GM19043 (cell line): ENCODE results near the gene CLPSL2.
A peak's percentile ranks its signal among the peaks of the same experiment; 100 is the strongest.
"Not testable (repeated sequence)": the region's sequence is repeated elsewhere in the genome, so short reads cannot be mapped to it uniquely, and the experiment has no call there.

Source experiments
- ATAC-seq: cut with Tn5 transposase; IDR thresholded peaks from one replicate; pipeline ENCODE4 v1.9.1; 2021; ENCODE audit warnings: low read depth; ENCODE audit not compliant: unreplicated experiment

CLPSL2 gene, protein sequence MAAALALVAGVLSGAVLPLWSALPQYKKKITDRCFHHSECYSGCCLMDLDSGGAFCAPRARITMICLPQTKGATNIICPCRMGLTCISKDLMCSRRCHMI

DNA sequence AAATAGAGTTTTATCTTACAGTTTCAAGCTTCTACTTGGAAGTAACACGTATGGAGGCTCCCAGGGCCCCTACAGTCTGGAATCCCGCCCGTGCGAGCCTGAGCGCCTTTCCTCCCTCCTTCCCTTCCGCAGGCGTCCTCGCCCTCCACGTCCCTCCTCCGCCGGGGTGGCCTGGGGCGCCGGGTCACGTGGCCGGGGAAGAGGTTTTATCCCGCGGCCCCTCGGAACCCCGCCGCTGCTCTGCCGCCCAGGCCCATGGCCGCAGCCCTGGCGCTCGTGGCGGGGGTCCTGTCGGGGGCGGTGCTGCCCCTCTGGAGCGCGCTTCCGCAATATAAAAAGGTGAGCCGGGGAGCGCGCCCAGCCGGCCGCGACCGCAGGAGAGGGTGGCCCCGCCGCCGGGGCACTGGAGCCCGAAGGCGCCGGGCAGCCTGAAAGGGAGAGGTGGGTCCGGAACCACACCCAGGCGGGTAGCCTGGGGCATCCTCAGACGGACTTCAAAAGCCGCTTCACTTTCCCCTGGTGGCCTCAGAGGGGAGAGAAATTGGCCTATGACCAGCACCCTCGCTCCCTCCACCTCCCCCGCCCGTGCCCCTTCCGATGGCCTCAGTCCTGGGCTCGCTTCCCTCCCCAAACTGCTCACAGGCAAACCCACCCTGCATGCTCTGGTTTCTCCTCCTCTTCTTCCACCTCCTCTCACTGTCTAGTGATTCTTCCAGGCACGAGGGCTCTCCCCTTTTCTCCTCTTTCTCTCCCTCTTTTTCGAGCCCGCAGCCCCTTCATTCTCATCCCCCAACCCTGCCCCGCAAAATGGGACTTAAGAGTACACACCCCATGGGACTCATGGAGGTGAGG lies at the start of gene CLPSL2:
CLPSL2 (plus strand) TSS at position 235 of the 852 bp plus-strand sequence; CDS start at position 256, 21 bp downstream.
- ATAC-seq: no peak

DNA sequence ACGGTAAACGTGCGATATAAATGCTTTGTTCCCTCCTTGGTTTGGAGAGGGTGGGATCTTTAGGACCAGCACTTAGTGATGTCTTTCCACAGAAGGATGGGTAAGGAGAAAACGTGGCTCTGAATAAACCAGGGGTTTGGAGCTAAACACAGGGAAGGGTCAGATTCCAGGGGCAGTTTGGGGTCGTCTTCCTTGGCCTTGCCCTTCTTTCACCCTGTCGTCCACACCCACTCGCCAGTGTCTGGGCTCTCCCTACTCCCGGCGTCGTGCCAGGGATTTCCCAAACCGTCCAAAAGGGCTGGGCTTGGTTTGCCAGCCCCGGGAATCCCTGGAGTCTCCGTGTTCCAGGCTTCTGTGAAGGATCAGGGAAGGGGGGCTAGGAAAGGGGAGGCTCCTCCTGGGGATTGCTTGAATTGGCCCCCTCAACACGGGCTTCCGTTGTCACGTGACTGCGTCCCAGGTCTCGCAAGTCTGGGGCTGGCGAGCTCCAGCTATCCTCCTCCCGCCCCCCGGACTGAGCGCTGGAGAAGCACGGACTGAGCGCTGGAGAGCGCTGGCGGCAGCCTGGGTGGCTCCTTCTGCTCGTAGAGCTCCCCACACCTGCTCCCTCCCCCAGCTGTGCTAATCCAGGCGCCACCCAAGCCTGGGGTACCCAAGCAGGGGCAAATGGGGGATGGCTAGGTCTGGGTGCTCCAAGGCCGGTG lies 49.0 kb upstream of the CLPSL2 start:
- ATAC-seq: peak; percentile 6

DNA sequence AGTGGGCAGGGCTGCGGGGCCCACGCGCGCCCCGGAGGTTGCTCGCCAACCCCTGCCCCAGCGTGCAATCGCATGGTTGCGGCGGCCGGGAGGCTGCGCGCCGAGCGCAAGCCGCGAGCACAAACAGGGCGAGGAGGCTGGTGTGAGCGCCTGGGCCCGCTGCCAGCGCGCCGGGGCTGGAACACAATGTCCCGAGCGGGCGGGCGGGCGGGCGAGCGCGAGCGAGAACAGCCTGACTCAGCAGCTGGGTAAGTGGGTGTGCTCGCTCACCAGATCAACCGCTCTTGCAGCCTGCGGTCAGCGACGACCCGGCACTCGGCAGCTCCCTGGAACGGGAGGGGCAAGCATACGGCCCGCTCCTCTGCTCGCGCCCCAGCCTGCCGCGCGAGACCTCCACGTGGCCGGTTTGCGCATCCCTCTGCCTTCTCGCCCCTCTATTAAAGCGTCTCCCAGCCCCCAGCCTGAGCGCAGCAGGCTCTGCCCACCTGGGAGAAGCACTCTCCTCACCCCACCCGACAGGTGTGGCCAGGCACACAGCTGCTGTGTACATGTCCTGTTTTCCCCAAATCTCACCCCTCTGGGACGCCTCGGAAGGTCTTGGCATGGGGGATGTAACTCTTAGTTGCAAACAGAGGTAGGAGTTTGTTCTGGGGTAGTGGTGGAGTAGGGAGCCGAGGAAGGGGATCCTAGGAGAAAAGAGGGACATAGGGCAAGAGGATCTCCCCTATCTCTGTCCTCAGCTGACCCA lies 48.3 kb upstream of the CLPSL2 start:
- peak; percentile 39 for ATAC-seq

DNA sequence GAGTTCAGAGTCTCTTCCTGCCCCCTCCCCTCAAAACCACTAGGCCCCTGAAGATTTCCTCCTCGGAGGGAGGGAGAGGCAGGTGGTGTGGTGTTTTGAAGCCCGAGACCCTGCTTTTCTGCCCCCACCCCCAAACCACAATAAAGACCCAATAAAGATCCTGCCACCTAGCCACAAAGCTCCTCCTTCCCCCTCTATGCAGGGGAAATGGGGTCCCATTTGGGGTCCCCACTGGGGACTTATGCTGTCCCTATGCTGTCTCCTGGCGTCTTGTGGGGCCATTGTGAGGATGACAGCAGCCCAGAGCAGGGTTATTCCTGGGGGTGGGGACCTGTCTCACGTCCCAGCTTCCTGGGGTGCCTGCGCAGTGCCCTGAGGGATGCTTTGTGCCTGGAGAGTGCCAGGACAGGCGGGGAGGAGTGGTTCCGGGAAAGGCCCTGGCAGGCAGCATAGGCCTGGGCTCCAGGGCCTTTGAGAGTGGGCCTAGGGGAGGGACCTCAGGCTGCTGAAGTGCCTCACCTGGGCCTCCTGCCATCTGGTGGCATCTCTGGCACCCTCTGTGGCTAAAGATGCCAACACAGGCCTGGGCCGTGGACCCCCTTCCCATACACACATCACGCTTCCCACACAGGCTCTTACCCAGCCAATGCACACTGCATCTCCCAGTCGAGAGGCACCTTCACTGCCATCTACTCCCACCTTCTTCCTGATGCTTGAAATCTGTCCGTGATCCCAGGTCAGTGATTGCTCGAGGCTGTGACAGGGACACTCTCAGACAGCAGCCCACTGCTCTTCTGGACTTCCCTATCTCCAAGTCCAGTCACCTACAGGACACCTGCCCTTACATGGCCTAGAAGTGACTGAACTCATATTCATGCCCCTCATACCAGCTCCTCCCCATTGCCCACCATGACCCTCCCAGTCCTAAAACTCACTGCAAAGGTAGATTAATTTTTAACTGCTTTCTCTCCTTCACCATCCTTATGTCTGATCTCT lies 47.4 kb upstream of the CLPSL2 start:
- no peak for ATAC-seq

DNA sequence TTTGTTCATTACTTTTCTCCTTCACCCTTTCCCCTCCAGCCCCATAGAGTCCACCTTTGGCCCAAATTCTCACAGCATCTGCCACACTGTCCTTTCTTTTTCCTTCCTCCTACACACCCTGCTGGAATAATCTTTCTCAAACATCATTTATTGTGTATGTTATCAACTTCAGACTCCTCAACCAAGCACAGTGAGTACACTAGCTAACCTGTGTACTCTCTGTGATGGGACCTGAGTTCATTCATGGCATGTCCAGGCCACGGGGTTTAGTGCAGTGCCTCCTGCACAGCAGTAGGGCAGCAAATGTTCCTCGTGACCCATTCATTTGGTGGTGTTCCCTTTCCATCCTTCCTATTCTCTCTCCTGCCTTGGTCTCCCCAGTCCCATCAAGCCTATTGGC lies 46.7 kb upstream of the CLPSL2 start:
- ATAC-seq: no peak

DNA sequence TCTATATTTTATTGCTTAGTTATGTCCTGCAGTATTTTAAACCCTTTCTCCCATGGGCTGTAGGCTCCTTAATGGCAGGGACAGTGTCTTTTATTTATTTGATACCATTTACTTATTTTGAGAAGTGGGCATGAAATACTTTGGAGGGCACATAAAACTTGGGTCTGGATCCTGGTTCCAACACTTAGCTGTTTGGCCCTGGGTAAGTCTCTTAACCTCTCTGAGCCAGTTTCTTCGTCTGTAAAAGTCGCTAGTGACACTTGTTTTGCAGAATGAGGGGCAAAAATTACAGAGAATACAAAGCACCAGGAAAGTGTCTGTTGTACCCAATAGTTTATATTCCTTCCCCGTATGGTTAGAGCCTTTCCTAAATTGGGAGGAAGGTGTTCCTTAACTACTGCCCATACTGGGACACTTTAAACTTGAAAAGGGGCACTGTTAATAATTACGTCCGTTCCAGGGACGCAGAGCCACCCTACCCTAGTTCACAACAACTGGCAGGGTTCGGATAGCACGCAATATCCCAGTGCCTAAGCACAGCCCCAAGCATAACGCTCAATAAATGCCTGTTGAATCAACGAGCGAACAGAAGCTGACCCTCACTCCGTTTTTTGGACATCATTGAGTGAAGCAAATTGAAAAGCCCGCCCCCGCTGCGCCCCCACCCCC lies 45.5 kb upstream of the CLPSL2 start:
- ATAC-seq: no peak

DNA sequence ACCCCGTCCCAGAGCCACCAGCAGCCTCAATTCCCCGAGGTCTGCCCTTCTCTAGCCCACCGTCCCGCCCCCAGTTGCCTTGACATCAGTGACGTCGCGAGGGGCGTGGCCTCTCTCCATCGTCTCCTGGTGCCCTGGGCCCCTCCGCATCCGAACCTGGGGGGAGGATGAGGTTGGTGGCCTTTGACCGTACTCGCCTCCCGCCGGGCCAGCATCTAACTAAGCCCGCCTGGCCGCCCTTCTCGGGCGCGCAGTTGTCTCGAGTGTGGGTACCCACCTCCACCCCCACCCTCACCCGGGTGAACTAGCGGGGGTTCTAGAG lies 45.0 kb upstream of the CLPSL2 start:
- peak; percentile 53 for ATAC-seq

DNA sequence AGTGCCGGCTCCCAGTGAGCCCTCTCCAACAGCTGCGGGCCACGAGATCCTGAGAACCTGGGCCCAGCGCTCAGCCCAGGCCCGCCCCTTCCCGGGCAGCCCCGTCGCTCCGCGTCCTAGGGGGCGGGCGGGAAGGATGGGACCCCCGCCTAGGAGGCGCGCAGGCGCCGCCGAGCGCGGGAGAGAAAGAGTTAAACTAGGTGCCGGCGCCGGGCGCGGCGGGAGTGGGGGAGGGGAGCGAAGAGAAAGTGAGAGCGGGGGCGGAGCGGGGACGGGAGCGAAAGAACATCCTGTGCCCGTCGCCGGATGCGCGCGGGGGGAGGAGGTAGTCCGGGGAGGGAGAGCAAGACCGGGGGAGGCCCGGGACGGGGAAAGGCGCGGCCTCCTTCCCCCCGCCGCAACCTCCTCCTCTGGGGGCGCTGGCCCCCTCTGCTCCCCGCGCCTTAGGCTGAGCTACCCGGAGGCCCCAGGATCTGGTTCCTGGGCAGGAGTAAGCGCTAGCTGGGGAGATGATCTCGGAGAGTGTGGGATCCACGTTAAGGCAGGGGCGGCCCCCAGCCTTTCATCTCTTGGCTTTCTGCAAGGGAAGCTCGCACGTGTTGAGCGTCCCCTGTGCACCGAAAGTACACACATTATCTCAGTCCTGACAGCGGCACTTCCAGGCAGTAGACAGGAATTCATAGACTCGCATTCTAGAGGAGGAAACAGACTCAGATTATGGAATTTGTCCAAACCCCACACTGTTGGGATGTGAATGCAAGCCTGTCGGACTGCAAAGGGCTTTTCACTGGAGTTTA lies 44.5 kb upstream of the CLPSL2 start:
- peak; percentile 37 for ATAC-seq

DNA sequence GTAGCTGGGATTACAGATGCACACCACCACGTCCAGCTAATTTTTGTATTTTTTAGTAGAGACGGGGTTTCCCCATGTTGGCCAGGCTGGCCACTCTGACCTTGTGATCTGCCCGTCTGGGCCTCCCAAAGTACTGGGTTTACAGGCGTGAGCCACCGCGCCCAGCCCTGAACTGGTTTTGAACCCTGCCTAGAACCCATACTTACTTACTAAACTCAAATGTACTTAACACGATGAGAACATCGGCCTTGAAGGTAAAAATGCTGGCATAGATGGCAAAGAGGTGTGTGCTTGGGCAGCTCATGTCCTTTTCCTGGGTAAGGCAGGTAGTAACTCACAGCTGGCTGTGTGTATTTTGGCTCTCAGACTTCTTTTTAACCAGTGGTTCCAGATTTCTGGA lies 42.8 kb upstream of the CLPSL2 start:
- ATAC-seq: no peak

DNA sequence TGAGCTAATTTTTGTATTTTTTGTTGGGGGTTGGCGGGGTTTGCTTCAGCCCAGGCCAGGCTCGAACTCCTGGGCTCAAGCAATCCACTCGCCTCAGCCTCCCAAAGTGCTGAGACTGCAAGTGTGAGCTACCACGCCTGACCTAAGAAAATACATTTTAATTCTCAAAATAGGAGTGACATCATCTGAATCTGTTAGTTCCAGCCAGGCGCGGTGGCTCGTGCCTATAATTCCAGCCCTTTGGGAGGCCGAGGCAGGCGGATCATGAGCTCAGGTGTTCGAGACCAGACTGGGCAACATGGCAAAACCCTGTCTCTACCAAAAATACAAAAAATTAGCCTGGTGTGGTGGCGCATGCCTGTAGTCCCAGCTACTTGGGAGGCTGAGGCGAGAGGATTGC lies 42.1 kb upstream of the CLPSL2 start:
- ATAC-seq: not testable (repeated sequence)

DNA sequence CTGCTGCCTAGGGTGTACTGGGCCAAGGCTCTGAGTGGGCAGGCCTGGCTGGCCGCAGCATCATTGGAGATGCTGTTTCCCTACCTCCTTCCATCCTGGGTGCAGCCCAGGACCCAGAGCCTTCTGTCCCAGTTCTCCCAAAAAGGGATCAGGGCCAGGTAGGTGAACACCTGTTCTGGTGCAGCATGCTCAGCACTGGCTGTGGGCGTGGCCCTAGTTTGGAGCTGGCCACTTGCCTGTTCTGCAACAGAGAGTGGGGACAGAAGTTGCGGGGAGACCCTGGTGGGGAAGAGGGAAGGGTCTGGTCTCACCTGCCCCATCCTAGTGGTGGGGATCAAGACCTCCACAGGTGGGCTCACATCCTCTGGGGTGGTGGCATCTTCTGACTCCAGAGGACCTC lies 40.9 kb upstream of the CLPSL2 start:
- no peak for ATAC-seq

DNA sequence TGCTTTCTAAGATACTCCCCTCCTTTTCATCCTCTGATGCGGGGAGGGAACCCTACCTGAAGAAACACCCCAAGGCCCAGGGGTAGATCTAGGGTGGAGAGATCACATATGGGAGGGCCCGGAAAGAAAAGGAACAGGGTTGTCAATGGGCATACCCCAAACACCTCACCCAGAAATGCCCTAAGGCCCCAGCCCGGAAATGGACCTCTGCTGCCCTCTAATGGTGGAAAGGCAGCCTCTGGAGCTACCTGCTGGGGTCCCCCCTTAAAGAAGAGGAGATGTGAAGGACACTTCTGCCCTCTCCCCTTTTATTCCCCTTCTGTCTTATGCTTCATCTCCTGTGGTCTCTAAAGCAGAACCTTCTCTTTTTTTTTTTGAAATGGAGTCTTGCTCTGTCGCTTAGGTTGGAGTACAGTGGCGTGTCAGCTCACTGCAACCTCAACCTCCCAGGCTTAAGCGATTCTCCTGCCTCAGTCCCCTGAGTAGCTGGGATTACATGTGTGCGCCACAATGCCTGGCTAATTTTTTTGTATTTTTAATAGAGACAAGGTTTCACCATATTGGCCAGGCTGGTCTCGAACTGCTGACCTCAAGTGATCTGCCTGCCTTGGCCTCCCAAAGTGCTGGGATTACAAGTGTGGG lies 40.0 kb upstream of the CLPSL2 start:
- ATAC-seq: no peak

DNA sequence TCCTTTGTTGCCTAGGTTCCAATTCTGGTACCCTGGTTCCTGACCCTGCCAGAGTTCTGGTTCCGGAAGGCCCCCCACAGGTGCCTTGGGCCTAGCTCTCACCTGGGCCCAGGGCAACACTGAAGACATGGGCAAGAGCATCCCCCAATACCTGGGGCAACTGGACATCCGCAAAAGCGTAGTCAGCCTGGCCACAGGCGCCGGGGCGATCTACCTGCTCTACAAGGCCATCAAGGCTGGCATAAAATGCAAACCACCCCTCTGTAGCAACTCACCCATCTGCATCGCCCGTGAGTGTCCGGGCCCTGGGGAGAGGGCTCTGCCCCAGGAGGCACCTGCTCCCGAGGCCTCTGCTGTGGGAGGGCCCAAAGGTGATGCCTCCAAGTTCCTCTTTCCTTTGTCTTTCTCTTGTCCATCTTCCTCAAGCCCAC lies 39.4 kb upstream of the CLPSL2 start, which contains the start of gene ARMC12:
ARMC12 (plus strand) TSS at position 51 of the 431 bp plus-strand sequence; CDS start at position 128, 77 bp downstream.
- no peak for ATAC-seq

DNA sequence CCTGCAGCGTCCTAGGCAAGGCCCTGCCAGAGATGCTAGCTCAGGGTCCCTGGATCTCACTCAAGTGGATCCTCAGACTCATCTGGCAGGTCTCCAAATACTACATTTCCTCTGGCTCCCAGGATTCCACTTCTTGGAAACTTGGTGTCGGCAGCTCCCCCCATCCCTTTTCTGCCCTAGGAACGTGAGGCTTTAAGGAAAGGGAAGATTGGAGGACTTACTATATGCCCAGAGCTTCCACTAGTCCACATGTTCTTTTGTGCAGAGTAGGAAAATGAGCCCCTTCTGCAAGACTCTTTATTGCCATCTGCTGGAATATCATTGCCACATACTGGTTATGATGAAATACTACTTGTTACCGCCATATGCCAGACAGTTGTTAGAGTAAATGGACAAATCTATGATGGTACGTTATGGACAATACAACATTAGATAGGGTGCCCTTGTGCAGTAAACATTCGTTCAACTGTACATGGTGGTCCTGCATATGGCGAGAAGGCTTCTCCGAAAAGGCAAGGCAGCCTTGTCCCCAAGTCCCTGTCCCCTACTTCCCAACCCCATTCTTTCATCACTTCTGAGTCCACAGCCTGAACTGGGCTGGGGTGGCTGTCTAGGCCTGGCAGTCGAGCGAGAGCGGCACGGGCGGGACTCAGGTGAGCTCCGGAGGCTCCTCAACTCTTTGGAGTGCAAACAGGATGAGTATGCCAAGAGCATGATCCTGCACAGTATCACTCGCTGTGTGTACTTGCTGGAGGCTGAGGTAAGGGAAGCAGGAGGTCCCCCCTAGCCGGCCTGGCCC lies 38.8 kb upstream of the CLPSL2 start:
- no peak for ATAC-seq

DNA sequence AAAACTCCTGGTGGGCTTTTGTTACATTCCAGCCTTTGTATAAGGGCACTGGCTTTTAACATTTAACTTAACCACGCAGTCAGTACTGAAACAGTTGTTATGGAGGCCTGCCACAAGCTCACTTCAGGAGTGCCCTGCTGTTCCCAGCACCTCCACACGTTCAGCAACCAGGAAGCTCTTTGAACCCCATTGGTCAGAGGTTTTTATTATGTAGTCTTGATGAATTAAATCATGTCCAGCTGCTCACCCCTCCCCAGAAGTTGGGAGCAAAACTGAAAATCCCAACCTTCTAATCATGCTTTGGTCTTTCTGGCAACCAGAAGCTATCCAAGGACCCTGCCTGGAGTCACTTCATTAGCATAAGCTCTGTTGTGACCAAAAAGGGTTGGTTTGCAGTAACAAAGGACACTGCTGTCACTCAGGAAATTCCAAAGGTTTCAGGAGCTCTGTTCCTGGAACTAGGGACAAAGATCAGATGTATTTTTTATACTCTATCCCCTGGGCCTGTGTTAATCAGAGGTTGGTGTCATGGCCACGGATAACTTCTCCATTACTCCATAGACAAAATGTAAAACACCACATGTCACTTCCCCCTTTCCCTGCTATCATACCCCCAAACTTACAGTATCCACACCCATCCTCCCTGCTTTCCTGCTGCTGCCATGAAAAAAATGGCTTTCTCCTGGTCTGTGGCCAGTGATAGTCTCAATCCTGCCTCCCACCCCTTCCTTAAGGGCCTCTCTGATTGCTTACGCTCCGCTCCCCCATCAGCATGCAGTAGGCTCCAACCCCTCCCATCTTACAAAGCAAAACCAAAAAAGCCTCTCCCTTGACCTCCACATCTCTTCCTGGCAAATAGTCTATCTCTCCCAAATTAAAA lies 36.5 kb upstream of the CLPSL2 start:
- ATAC-seq: no peak

DNA sequence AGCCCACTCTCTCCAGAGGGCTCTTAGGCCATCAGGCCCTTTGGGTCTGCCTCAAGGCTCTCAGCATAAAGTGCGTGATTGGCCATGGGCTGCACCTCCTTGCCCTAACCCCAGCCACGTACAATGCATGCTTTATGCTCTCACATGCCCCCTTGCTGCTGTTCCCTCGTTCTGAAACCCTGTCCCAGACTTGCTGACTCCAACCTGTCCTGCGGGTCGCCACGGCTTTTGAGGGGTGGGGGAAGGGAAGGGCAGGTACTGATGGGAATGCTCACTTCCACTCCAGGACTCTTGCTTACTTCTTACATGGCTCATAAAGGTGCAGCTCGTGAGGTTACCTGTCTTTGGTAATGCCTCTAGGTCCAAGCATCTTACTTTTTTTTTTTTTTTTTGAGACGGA lies 33.6 kb upstream of the CLPSL2 start:
- ATAC-seq: no peak
